HG03342 (cell line): ENCODE results near the gene GRK1.
"Not testable (repeated sequence)": the region's sequence is repeated elsewhere in the genome, so short reads cannot be mapped to it uniquely, and the experiment has no call there.

Experiments
- ATAC-seq: cut with Tn5 transposase; IDR thresholded peaks from one replicate; pipeline ENCODE4 v1.9.1; 2021; ENCODE audit warnings: mild to moderate bottlenecking, moderate library complexity; ENCODE audit not compliant: unreplicated experiment

Gene GRK1

DNA sequence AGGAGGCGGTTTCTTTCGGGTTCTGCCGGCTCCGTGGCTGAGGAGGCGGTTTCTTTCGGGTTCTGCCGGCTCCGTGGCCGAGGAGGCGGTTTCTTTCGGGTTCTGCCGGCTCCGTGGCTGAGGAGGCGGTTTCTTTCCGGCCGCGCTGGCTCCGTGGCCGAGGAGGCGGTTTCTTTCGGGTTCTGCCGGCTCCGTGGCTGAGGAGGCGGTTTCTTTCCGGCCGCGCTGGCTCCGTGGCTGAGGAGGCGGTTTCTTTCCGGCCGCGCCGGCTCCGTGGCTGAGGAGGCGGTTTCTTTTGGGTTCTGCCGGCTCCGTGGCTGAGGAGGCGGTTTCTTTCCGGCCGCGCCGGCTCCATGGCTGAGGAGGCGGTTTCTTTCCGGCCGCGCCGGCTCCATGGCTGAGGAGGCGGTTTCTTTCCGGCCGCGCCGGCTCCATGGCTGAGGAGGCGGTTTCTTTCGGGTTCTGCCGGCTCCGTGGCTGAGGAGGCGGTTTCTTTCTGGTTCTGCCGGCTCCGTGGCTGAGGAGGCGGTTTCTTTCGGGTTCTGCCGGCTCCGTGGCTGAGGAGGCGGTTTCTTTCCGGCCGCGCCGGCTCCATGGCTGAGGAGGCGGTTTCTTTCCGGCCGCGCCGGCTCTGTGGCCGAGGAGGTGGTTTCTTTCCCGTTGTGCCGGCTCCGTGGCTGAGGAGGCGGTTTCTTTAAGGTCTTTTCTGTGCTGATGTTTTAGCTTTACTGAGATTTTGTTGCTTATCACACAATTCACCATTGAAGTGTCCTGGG, 85.4 kb downstream of the GRK1 start:
- ATAC-seq = not testable (repeated sequence)

DNA sequence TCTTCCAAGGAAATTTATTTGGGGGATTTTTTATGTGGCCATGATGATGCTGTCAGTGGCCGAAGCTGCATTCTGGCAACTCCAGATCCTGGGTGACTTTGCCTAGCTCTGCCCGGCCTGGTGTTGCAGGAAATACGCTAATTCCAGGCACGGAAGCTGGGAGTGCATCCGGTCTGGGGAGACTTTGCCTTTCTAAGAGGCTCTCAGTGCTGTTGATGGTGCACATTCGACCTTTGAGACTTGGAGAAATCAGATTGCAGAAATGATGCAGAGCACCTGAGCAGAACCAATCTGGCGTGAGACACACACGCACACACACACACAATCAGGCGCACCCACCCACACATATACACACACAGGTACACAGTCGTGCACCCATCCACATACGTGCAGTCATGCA, 86.2 kb downstream of the GRK1 start:
- ATAC-seq = no peak

DNA sequence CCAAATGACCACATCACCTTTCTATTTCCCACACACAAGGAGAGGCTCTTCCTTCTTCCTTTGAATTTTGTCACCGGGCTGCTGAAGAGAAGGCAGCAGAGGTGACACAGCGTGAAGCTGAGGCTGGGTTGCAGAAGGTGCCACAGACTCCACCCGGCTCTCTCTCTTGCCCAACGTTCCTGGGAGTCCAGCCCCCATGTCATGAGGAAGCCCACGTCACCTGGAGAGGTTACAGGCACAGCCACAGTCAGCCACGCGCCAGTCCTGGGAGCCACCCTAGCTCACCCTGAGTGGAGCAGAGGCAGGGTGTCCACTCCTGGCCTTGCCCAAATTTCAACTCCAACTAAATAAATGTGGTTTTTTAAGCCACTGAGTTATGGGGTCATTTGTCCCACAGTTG, 87.2 kb downstream of the GRK1 start:
- no peak for ATAC-seq

DNA sequence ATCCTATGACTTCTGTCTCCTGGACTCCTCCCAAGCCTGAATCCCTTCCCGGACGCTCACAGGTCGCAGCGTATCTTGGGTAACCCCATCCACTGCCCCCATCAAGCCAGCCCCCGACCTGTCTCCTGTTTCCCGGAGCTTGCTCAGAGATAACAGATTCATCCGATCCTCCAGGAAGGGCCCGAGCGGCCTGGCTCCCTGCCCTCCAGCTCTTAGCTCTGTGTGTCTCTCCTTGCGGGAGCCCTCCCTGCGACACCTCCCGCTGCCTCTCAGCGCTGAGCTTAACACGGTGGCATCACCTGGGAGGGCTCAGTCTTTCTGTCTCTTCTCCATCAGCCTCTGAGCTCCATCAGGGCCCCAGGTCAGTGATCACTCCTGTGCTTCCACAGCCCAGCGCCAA, 87.7 kb downstream of the GRK1 start:
- no peak for ATAC-seq

- ATAC-seq = no peak
Observed at GRCh38 chr13:113756441-113757097, 89.5 kb downstream of the GRK1 start.

DNA sequence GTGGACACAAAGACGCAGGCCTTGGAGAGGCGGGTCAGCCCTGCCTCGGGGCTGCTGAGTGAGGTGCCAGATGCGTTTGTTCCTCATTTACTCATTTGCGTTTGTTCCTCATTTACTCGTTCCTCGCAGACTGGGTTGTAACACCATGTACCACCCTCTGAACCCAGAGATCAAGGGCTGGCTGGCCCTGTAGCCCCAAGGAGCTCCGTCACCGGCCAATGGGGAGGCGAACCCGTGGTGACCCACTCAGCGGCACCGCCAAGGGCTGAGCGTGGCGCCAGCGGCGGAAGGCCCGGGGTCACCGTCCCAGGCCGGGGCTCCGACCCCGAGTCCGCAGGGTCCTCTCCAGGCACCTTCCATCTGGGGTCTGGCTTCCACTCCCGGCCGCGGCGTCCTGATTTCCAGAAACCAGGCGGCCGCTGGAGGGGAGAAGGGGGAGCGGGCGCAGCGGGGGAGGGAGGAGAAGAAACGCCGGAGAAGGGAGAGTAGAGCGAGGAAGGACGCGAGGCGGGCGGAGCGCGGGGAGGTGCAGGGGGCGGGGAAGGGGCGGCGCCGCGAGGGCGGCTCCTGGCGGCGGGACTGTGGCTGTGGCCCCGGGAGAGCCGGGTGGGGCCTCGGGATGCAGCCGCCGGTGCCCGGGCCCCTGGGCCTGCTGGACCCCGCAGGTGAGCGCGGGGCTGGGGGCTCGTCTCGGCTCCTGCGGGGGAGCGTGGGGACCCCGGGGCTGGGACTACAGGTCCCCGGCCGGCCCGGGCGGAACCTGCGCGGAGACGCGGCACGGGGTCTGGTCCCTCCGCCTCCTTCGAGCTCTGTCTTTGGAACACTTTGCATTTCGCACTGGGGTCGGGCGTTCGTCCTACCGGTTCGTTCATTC, 91.9 kb downstream of the GRK1 start, which contains the start of gene TMEM255B:
TSS of gene TMEM255B (plus strand) at position 576 of the 874 bp plus-strand sequence. CDS start at position 620, 44 bp downstream.
- ATAC-seq = peak; percentile 75

GRCh38 chr13:113759525-113760137, 92.6 kb downstream of the GRK1 start:
- ATAC-seq = no peak

DNA sequence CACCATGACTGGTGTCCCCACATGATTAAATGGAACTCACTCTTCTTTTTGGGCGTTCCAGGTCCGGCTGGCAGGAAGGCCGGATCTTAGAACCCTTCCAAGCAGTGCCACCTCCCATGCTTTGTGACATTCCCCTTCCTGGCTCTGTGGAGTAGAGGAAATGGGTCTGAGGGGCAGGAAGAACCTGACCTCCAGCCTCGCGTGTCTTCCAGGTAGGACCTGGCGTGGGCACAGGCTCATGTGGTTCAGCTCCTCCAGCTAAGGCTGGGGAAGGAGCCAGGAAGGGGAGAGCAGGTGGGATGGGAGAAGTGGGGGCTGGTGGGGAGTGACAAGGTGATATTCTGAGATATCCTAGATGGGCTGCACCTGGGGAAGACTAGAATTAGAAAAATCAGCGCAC, 94.1 kb downstream of the GRK1 start:
- no peak for ATAC-seq

DNA sequence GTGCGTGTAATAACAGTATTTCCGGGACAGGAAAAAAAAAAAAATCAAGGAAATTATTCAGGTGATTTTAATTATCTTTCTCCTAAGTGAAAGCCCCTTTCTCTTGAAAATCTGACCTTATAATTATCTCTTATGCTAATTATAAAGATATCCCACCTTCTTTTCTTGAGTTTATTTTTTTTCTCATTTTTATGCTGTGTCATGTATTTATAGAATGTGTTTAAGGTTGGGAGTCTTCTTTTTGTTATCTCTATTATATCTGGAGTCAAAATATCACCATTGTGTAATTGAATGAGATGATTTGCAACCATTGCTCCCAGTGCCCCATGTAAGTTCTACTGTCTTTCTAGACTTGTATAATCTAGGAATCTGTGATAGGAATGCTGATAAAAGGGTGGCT, 95.1 kb downstream of the GRK1 start:
- no peak for ATAC-seq

- no peak for ATAC-seq
Observed at GRCh38 chr13:113762538-113762937, 95.5 kb downstream of the GRK1 start.

- no peak for ATAC-seq
Observed at GRCh38 chr13:113763254-113763653, 96.2 kb downstream of the GRK1 start.

DNA sequence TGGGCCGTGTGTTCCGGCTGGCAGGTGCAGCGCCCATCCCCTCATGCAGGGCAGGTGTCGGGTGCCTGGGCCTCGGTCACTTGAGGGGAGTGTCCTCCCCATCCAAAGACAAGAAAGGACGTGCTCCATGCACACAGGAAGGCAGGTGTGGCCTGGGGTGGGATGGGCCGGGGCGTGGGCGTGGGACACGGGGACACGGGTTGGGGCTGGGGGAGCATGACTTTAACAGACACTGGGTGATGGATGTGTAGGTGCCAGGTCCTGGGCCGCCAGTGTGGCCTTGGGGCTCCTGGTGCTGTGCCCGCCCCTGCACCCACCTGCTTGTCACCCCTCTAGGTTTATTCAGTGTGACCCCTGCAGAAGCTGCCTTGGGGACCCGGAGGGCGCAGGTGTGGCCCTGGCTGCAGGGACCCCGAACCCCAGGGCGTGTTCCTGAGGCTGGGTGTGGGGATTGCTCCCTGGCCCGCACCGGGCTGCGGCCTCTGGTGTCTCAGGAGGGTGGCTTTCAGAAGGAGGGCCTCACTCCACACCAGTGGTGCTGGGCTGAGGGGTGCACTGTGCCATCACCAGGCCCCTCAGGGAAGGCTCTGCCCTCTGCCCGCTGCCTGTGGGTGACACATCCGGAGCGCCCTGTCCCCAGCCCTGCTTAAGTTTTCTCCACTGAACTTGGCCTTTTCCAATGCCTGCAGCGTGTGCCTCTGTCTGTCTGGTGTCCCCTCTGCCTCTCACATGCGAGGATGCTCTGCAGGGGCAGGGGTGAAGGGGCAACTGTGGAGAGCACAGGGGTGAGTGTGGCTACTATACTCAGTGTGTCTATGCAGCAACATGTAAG, 97.2 kb downstream of the GRK1 start:
- ATAC-seq = no peak

- ATAC-seq = no peak
Observed at GRCh38 chr13:113764793-113765563, 98.0 kb downstream of the GRK1 start.

- ATAC-seq = no peak
Observed at GRCh38 chr13:113765564-113765910, 98.5 kb downstream of the GRK1 start.

- no peak for ATAC-seq
Observed at GRCh38 chr13:113766035-113766800, 99.2 kb downstream of the GRK1 start.

GRCh38 chr13:113767366-113767765, 100.3 kb downstream of the GRK1 start:
- ATAC-seq = no peak

- ATAC-seq = no peak
Observed at GRCh38 chr13:113768018-113768905, 101.2 kb downstream of the GRK1 start.

- no peak for ATAC-seq
Observed at GRCh38 chr13:113769106-113769505, 102.1 kb downstream of the GRK1 start.
